GM19328 (cell line): ENCODE results near the gene ASB3.
"Not testable (repeated sequence)": the region's sequence is repeated elsewhere in the genome, so short reads cannot be mapped to it uniquely, and the experiment has no call there.

Source experiments
- ATAC-seq: cut with Tn5 transposase; IDR thresholded peaks from one replicate; pipeline ENCODE4 v1.9.1; 2021; ENCODE audit warnings: mild to moderate bottlenecking, moderate library complexity; ENCODE audit not compliant: unreplicated experiment

Gene ASB3

GRCh38 chr2:53740170-53740569, 46.6 kb downstream of the ASB3 start:
- no peak for ATAC-seq

- no peak for ATAC-seq
Observed at GRCh38 chr2:53739032-53739431, 47.7 kb downstream of the ASB3 start.

DNA sequence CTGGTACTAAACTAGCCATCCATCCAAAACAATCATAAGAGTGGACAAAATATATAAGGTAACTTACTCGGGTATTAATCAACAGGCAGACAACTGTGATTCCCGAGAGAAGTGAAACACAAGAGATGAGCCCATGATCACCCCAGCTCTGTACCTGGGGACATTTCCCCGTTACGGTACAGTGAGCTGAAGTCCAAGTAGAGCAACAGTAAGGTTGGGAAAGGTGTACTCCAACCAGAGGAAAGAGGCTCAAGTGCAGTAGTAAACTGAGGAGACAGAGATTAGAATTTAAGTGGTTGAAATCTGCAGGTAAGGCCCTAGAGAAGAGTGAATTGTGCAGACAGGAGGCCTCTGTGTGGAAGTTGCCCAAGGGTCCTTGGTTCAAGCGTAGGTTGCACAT, 49.7 kb downstream of the ASB3 start:
- ATAC-seq: no peak

- ATAC-seq: no peak
Observed at GRCh38 chr2:53729143-53729762, 57.5 kb downstream of the ASB3 start.

DNA sequence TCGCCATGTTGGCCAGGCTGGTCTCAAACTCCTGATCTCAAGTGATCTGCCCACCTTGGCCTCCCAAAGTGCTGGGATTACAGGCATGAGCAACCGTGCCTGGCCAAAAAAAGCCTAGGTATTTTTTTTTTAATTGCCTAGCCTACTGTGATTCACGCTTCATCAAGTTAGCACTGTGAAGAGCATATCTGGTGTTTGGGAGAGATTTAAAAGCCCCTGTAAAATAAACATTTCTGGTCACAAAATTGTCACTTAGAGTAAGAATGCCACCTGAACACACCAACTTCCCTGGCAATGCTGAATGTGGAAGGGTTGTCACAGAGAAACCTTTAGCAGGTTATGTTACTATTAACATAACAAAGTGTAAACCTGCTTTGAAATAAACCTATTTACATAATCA, 58.8 kb downstream of the ASB3 start:
- no peak for ATAC-seq

GRCh38 chr2:53725662-53726061, 61.1 kb downstream of the ASB3 start:
- ATAC-seq: no peak

DNA sequence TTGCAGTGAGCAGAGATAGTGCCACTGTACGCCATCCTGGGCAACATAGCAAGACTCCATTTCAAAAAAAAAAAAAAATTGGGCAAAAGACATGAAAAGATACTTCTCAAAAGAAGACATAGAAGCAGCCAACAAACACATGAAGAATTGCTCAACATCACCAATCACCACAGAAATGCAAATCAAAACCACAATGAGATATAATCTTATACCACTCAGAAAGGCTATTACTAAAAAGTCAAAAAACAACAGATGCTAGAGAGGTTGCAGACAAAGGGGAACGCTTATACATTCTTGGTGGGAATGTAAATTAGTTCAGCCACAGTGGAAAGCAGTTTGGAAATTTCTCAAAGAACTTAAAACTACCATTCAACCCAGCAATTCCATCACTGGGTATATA, 62.2 kb downstream of the ASB3 start:
- no peak for ATAC-seq

DNA sequence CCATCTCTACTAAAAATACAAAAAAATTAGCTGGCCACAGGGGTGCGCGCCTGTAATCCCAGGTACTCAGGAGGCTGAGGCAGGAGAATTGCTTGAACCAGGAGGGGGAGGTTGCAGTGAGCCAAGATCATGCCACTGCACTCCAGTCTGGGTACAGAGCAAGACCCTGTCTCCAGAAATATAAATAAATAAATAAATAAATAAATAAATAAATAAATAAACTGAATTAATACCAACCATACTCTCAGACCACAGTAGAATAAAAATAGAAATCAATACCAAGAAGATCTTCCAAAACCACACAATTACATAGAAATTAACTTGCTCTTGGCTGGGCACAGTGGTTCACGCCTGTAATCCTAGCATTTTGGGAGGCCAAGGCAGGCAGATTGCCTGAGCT, 65.8 kb downstream of the ASB3 start:
- ATAC-seq: not testable (repeated sequence)

GRCh38 chr2:53715568-53715967, 71.2 kb downstream of the ASB3 start:
- ATAC-seq: no peak

DNA sequence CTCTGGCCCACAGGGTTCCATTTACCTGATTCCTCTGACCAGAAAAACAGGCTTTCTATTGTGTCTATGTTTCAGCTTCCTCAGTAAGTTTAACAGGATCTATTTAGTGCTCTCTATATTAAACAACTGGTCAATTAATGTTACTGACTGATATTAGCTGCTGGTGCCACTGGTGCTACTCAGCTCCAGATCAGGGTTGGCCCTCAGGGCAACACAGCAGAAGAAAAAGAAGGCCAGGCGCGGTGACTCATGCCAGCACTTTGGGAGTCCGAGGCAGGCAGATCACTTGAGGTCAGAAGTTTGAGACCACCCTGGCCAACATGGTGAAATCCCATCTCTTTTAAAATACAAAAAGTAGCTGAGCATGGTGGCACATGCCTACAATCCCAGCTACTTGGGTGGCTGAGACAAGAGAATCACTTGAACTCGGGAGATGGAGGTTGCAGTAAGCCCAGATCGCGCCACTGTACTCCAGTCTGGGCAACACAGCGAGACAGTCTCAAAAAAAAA, 75.4 kb downstream of the ASB3 start:
- no peak for ATAC-seq

DNA sequence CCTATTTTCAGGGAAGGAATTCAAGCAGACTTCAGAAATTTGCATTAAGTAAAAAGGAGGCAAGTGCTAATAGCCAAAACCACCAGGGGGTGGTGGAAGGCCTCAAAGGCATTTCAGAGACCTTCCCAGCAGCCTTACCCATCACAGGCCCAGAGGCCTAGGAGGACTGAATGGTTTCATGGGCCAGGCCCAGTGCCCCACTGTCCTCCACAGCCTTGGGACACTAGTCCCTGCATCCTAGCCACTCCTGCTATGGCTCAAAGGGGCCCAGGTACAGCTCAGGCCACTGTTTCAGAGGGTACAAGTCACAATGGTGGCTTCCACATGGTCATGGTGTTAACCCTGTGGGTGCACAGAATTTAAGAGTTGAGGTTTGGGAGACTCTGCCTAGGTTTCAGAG, 77.8 kb downstream of the ASB3 start:
- ATAC-seq: no peak

GRCh38 chr2:53701221-53701620, 85.5 kb downstream of the ASB3 start:
- ATAC-seq: no peak

- ATAC-seq: no peak
Observed at GRCh38 chr2:53697686-53698085, 89.1 kb downstream of the ASB3 start.

- ATAC-seq: no peak
Observed at GRCh38 chr2:53697092-53697491, 89.7 kb downstream of the ASB3 start.

DNA sequence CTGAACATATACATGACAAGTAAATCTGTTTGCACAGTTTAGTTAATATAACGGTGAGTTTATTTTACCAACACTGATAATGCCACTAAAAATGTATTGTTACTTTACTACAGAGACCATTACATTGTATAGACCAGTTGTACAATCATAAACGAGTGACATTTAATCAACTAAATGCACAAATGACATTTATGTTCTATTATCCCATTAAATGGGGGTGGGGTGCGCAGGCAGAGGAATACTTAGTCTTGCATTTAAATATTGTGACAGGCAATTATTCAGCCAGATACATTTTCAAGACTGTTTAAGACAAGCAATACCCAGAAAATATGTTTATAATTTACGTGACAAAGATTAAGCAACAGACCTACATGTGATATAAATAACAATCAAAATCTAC, 91.2 kb downstream of the ASB3 start:
- no peak for ATAC-seq

DNA sequence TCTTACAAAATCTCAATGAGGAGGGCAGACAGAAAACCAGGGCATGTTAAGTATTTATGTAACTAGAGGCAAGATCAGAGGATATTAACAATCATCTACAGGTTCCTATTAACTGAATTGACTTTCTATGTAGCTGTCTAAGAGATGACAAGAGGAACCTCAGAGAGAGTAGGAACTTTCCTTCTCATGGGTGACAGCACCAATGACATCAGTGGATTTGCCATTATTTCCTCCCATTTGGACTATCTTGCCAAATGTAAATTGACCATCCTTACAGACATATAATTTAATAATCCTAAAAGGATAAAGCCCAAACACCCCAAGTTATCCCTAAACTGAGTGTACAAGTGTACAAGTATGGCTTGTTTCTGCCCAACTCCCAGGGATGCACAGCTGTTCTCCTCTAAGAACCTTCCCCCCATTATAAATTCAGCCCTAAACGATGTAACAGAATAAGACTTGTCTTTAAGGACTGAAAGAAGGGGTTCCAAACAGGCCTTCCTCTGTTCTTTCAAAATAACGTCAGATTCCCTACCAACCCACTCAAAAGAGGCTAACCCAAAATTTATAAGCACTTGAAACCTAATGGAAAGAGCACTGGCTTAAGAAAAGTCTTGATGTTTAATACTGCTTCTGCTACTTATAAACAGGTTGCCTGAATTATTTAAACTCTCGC, 92.5 kb downstream of the ASB3 start:
- ATAC-seq: no peak

- ATAC-seq: no peak
Observed at GRCh38 chr2:53690876-53691275, 95.9 kb downstream of the ASB3 start.

- ATAC-seq: no peak
Observed at GRCh38 chr2:53672881-53673522, 113.8 kb downstream of the ASB3 start.

- no peak for ATAC-seq
Observed at GRCh38 chr2:53670331-53670730, 116.4 kb downstream of the ASB3 start.

- no peak for ATAC-seq
Observed at GRCh38 chr2:53668624-53669026, 118.1 kb downstream of the ASB3 start.

- not testable (repeated sequence) for ATAC-seq
Observed at GRCh38 chr2:53667130-53667529, 119.6 kb downstream of the ASB3 start.

GRCh38 chr2:53660886-53661285, 125.9 kb downstream of the ASB3 start:
- no peak for ATAC-seq
